Tibial nerve (tissue), 4 donors: ENCODE data around the gene GID4. TPM values are rescaled to one million over a fixed set of nuclear protein-coding genes. Genes with fewer than 3 reads are reported as not detected.

Experiments used
- DNase-seq, 2 donors: peaks; one replicate each; pipeline ENCODE4 v3.0.0-alpha.2; 2019; ENCODE audit warnings: low spot score in 2 of 2
- H3K27ac ChIP-seq, 4 donors: fragments of 200-600 bp; sonication (generic) in 3 of 4; one replicate each; pipeline ENCODE4 v1.5.1; 2017 to 2019; ENCODE audit warnings: mild to moderate bottlenecking in 1 of 4
- H3K27me3 ChIP-seq, 2 donors: fragments of 200-600 bp; sonication (generic) in 1 of 2; one replicate each; pipeline versions ENCODE4 v1.5.1 to v1.6.0; 2017 to 2019
- H3K36me3 ChIP-seq, 3 donors: fragments of 200-600 bp; sonication (generic); one replicate each; pipeline ENCODE4 v1.5.1; 2018 to 2019
- H3K4me1 ChIP-seq, 4 donors: fragments of 200-600 bp; sonication (generic) in 3 of 4; one replicate each; pipeline ENCODE4 v1.5.1; 2017 to 2019
- H3K4me3 ChIP-seq, 4 donors: fragments of 200-600 bp; sonication (generic) in 3 of 4; one replicate each; pipeline ENCODE4 v1.5.1; 2017 to 2019; ENCODE audit warnings: mild to moderate bottlenecking in 1 of 4, moderate library complexity in 1 of 4
- H3K9me3 ChIP-seq, 4 donors: fragments of 200-600 bp; sonication (generic) in 3 of 4; one replicate each; pipeline ENCODE4 v1.5.1; 2017 to 2019
- EP300 ChIP-seq, 2 donors: sonication (generic); formaldehyde crosslinking; IDR thresholded peaks; one replicate each; pipeline ENCODE4 v1.6.1; 2017; ENCODE audit warnings: antibody characterized with exemption in 2 of 2, mild to moderate bottlenecking in 1 of 2
- POLR2A ChIP-seq, 2 donors: fragments of 450-650 bp; IDR thresholded peaks; one replicate each; pipeline ENCODE4 v1.6.1; 2017; ENCODE audit warnings: antibody characterized with exemption in 2 of 2, mild to moderate bottlenecking in 2 of 2, moderate library complexity in 2 of 2
- WGBS, 2 donors: methylation state at CpG; one replicate each; pipeline ENCODE4 v1.1.5; 2018; 5-methylcytosine and 5-hydroxymethylcytosine counted together
- total RNA-seq, 4 donors: library from RNA; depleted of rRNA; stranded (reverse); fragments of >200 nt; gene quantifications; one replicate each; pipeline ENCODE4 v1.1.0, GENCODE V29; 2016
- TF ChIP-seq, protein P1 (sequence below), 5 experiments: fragments of 200-600 bp in 3 of 5; fragments of 450-650 bp in 2 of 5; sonication (generic) in 3 of 5; IDR thresholded peaks; one replicate each; pipeline ENCODE4 v1.5.1; 2016 to 2019; ENCODE audit warnings: antibody characterized with exemption in 5 of 5, mild to moderate bottlenecking in 3 of 5, moderate library complexity in 2 of 5

The GID4 gene
- total RNA-seq, 4 donors from 2014 or later = 13.2 to 19.4 (median 16.0) TPM

DNA sequence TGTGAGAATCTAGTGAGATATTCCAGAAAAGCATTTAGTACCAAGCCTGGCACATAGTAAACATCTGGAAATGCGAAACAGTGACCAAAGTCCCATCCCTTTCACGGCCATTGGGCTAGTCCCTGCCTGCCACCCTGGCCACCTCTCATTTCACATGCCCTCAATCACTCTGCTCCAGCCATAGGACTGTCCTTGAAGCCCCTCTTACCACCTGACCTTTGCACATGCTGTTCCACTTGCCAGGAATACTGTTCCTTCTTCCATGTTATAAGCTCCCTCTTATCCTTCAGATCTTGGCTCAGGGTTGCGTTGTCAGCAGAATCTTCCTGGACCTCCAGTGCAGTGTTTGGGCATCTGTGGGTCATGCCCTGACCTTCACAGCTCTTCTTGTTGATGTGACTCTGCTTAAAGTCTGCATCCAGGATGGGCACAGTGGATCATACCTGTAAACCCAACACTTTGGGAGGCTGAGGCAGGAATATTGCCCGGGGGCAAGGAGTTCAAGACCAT is 71.5 kb downstream of the GID4 start:
- TF ChIP-seq EP300 (IDR thresholded peaks at IDR 0.05) = no peak
- TF ChIP-seq POLR2A (IDR thresholded peaks at IDR 0.05) = no peak
- TF ChIP-seq, protein P1, sequence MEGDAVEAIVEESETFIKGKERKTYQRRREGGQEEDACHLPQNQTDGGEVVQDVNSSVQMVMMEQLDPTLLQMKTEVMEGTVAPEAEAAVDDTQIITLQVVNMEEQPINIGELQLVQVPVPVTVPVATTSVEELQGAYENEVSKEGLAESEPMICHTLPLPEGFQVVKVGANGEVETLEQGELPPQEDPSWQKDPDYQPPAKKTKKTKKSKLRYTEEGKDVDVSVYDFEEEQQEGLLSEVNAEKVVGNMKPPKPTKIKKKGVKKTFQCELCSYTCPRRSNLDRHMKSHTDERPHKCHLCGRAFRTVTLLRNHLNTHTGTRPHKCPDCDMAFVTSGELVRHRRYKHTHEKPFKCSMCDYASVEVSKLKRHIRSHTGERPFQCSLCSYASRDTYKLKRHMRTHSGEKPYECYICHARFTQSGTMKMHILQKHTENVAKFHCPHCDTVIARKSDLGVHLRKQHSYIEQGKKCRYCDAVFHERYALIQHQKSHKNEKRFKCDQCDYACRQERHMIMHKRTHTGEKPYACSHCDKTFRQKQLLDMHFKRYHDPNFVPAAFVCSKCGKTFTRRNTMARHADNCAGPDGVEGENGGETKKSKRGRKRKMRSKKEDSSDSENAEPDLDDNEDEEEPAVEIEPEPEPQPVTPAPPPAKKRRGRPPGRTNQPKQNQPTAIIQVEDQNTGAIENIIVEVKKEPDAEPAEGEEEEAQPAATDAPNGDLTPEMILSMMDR (IDR thresholded peaks at IDR 0.05) = no peak
- no peak for DNase-seq
- no peak overlapping the region for H3K4me3 ChIP-seq
- H3K4me1 ChIP-seq = no peaks in the 10 kb centered on the region
- no peak overlapping the region for H3K27ac ChIP-seq
- WGBS, 2 donors = 63 to 83% methylated on average over 3 to 4 of the region's 4 CpGs
- H3K9me3 ChIP-seq = no peaks in the 10 kb centered on the region
- H3K36me3 ChIP-seq = peaks cover 0 to 27% (median 8%) of the 10 kb centered on the region in 3 donors
- no peaks in the 10 kb centered on the region for H3K27me3 ChIP-seq

DNA sequence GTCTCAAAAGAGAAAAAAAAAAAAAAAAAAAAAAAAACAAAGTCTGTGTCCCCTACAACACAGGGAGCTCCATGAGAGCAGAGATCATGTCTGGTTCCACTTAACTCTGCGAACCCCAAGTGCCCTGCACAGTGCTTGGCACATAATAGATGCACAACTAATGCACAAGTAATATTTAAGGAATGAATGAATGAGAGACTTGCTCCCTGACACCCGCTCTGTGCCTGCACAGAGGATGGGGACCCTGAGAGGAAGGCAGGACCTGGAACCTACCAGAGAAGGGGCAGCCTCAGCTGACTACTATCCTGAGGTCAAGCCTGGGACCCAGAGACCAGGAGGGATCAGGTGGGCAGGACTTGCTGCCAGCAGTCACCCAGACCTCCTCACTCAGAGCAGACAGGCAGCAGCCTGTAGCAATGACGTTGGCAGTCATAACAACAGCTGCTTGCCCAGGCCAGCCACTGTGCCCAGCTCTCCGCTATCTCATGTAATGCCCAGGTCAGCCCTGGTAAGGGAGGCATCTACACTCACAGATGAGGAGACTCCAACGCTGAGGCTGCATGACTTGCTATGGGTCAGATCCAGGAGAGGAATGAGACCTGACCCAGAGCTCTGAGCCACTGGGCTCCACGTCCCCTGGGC is 72.2 kb downstream of the GID4 start:
- peaks cover 0 to 20% (median 5%) of the 10 kb centered on the region in 3 donors for H3K36me3 ChIP-seq
- H3K4me1 ChIP-seq = no peaks in the 10 kb centered on the region
- TF ChIP-seq POLR2A (IDR thresholded peaks at IDR 0.05) (no peak), EP300 (IDR thresholded peaks at IDR 0.05) (no peak)
- TF ChIP-seq, protein P1 (IDR thresholded peaks at IDR 0.05) = no peak
- 69 to 85% methylated on average over 3 to 6 of the region's 6 CpGs for WGBS, 2 donors
- H3K4me3 ChIP-seq = no peak overlapping the region
- no peak for DNase-seq
- H3K27me3 ChIP-seq = no peaks in the 10 kb centered on the region
- H3K9me3 ChIP-seq = no peaks in the 10 kb centered on the region
- no peak overlapping the region for H3K27ac ChIP-seq

DNA sequence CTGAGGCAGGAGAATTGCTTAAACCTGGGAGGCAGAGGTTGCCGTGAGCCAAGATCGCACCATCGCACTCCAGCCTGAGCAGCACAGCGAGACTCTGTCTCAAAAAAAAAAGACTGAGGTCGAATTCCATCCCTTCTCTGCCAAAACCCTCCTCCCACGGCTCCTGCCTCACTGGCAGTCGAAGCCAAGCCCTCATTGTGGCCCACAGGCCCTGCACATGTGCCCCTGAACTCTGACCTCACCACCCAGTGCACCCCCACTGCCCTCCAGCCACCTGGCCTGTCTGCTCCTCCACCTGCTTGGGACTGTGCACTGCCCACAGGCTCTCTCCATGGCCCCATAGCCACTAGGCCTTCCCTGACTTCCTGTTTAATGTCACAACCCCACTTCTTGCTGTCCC is 76.3 kb downstream of the GID4 start:
- 49 to 60% methylated on average over 7 of the region's 7 CpGs for WGBS, 2 donors
- H3K27ac ChIP-seq = no peak overlapping the region
- DNase-seq = no peak
- H3K36me3 ChIP-seq = no peaks in the 10 kb centered on the region
- H3K4me1 ChIP-seq = no peaks in the 10 kb centered on the region
- no peaks in the 10 kb centered on the region for H3K27me3 ChIP-seq
- peaks cover 0 to 14% (median 0%) of the 10 kb centered on the region in 4 donors for H3K9me3 ChIP-seq
- TF ChIP-seq, protein P1 (IDR thresholded peaks at IDR 0.05) = no peak
- TF ChIP-seq POLR2A (IDR thresholded peaks at IDR 0.05) (no peak), EP300 (IDR thresholded peaks at IDR 0.05) (no peak)
- no peak overlapping the region for H3K4me3 ChIP-seq

DNA sequence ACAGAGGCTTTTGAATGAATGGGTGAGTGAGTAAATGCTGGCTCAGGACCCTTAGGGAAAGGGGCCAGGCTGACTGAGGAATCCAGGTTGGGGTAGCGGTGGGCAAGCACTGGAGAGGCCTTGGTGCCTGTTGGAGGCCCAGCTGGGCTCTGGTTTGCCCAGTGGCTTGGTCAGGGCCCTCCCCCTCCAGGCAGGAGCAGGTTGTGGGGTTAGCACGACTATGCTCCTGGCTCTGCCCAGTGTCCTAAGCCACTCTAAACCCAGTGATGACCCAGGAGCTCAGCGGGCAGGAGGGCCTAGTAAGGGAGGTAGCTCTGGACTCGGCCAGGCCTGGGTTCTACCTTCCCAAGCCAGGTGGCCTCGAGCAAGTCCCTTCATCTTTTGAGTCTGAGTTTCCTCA is 76.9 kb downstream of the GID4 start:
- Histone ChIP-seq H3K27me3 (no peaks in the 10 kb centered on the region), H3K36me3 (no peaks in the 10 kb centered on the region), H3K27ac (no peak overlapping the region), H3K4me3 (no peak overlapping the region), H3K9me3 (peaks cover 0 to 14% (median 0%) of the 10 kb centered on the region in 4 donors), H3K4me1 (no peaks in the 10 kb centered on the region)
- TF ChIP-seq POLR2A (IDR thresholded peaks at IDR 0.05) (no peak), EP300 (IDR thresholded peaks at IDR 0.05) (no peak)
- TF ChIP-seq, protein P1 (IDR thresholded peaks at IDR 0.05) = no peak
- 87 to 89% methylated on average over 3 to 5 of the region's 5 CpGs for WGBS, 2 donors
- DNase-seq = no peak

DNA sequence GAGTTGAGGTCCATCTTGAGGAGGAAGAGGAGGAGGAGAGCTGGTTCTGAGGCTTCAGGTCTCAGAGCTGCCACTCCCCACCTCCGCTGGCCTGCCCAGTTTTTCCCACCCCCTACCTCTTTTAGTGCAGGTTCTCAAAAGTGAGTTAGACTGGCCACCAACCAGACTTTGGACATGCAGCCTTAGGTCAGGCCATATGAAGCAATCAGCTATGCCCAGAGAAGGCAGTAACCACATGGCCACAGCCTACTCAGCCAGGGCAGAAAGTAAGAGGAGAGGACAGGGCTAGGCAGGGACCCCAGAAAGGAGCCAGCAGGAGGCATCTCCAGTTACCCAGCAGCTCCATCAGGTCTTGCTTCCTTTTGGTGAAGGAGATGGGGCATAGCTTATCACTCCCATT is 78.3 kb downstream of the GID4 start:
- no peak overlapping the region for H3K4me3 ChIP-seq
- WGBS, 2 donors = 94 to 100% methylated on average over 1 of the region's 1 CpG
- no peaks in the 10 kb centered on the region for H3K27me3 ChIP-seq
- peaks cover 0 to 14% (median 0%) of the 10 kb centered on the region in 4 donors for H3K9me3 ChIP-seq
- no peak for DNase-seq
- no peaks in the 10 kb centered on the region for H3K36me3 ChIP-seq
- no peaks in the 10 kb centered on the region for H3K4me1 ChIP-seq
- no peak for TF ChIP-seq EP300 (IDR thresholded peaks at IDR 0.05)
- TF ChIP-seq, protein P1 (IDR thresholded peaks at IDR 0.05) = no peak
- TF ChIP-seq POLR2A (IDR thresholded peaks at IDR 0.05) = no peak
- no peak overlapping the region for H3K27ac ChIP-seq
